ENCODE data around the gene MT1A.
"Not testable (repeated sequence)": the region's sequence is repeated elsewhere in the genome, so short reads cannot be mapped to it uniquely, and the experiment has no call there.

The MT1A gene

DNA sequence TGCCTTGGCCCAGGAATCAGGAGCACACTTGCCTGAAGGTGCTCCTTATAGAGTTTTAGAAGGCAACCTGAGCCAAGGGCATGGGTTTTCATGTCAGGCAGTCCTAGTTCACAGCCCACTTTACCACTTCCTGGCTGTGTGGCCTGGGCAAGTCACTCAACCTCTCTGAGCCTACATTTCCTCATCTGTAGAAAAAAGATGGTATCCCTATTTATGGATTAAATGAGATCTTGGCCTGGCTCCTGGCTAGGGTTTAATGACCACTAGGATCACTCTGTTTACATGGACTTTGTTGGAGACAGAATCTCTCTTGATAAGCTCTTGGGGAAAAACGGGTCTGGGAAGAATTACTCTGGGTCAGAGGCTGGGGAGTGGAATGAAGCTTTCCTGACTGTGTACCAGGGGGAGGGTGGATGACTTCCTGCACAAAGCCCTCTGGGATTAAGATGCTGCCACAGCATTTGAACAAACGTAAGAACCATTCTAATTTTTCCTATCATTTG is 27.8 kb upstream of the MT1A start:
- no peak for DNase-seq

- DNase-seq = no peak
Measured at GRCh38 chr16:56611281-56611833, 27.1 kb upstream of the MT1A start.

DNA sequence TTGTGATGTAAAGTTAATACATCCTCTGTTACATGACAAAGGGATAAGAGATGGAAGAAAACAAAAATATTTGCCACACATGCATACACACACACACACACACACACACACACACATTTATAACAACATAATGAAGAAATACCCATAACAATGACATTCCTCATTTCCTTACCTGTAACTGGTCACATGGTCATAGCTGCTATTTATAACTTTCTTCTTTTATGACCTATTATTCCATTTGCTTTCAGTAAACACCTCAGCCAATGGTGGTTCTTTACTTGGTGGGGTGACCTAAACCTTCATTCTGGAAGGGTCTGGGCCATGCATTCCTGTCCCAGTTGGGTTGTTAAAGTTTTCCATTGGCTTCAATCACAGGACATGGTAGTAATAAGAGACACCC is 24.8 kb upstream of the MT1A start:
- no peak for DNase-seq

- no peak for DNase-seq
Measured at GRCh38 chr16:56614549-56614991, 23.9 kb upstream of the MT1A start.

DNA sequence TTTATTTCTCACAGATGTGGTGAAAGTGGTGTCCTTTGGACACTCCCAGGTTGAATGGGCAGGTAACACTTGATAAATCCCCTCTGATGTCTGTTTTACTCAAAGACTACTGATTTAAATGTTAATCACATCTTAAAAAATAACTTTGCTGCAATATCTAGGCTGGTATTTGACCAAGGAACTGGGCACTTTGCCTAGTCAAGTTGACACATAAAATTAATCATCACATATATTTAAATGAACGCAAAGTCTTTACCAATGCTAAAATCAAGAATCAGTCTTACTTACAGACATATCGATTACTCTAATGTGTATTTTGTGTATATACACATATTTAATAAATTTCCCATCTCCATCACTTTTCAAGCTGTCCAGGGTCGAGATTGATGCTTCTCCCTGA is 23.1 kb upstream of the MT1A start:
- DNase-seq = no peak

GRCh38 chr16:56616608-56617211 is 21.8 kb upstream of the MT1A start:
- no peak for DNase-seq

- peak; percentile 38 for DNase-seq
Measured at GRCh38 chr16:56617212-56618085, 21.0 kb upstream of the MT1A start.

- no peak for DNase-seq
Measured at GRCh38 chr16:56618138-56618537, 20.3 kb upstream of the MT1A start.

- DNase-seq = no peak
Measured at GRCh38 chr16:56620339-56620897, 18.0 kb upstream of the MT1A start.

- DNase-seq = not testable (repeated sequence)
Measured at GRCh38 chr16:56621665-56622445, 16.6 kb upstream of the MT1A start.

- DNase-seq = not testable (repeated sequence)
Measured at GRCh38 chr16:56623184-56623583, 15.3 kb upstream of the MT1A start.

DNA sequence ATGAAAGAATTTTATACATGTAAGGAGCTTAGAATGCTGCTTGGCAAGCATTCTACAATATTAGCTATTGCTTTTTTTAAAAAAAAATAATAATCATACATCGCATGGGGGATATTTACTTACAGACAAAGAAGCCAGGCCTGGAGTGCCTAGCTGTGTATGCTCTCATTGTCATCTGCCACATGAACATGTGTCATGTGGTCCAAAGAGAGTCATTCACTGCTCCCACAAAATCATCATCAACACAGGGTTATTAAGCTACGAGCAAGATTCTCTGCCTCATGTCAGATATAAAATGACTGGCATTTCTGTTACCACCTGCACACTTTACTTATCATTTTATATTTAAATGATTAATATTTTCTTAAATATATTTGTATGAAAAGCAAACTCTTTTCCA is 14.8 kb upstream of the MT1A start:
- no peak for DNase-seq

GRCh38 chr16:56625140-56625942 is 13.1 kb upstream of the MT1A start, which contains the start of gene MT1E:
MT1E (plus strand) TSS chr16:56625781; CDS start chr16:56625852, 71 bp downstream.
- DNase-seq = no peak

DNA sequence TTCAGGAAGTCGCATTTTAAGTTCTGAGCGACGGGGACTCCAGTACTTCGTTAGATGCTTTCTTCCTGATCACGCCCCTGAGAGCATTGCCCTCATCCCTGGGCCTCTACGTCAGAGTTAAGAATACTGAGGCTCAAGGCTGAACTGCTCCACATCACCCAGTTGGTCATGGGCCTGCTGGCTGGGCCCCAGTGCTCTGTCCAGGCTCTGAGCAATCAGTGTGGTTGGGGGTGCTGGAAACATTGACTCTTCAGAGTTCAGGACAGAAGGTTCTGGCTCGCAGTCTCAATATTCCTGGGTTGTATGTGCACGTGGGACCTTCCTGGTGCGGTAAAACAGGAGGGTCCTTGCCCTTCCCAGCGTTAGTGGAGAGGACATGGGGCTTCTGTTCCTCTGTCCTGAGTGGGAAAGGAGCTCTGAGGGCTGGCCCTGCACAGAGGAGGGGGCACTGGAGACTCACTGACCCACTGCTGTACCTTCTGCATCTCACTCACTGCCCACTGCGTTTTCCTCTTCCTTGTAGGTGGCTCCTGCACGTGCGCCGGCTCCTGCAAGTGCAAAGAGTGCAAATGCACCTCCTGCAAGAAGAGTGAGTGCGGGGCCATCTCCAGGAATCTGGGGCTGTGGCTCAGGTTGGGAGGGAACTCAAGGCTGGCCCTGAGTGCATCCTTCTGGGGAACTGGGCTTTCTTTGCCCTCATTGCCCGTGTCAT is 12.4 kb upstream of the MT1A start:
- DNase-seq = no peak

DNA sequence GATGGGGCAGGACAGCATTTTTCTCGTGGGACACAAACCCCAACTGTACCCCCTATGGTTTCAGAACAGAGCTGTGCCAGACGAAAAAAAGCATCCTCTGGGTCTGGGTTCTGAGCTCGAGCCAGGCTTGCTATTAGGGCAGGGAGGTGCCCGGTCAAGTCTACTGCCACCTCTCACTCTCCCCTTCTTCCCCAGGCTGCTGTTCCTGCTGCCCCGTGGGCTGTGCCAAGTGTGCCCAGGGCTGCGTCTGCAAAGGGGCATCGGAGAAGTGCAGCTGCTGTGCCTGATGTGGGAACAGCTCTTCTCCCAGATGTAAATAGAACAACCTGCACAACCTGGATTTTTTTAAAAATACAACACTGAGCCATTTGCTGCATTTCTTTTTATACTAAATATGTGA is 11.8 kb upstream of the MT1A start:
- no peak for DNase-seq

GRCh38 chr16:56628486-56629350 is 9.7 kb upstream of the MT1A start:
- DNase-seq = no peak

GRCh38 chr16:56629531-56629930 is 8.9 kb upstream of the MT1A start:
- no peak for DNase-seq

DNA sequence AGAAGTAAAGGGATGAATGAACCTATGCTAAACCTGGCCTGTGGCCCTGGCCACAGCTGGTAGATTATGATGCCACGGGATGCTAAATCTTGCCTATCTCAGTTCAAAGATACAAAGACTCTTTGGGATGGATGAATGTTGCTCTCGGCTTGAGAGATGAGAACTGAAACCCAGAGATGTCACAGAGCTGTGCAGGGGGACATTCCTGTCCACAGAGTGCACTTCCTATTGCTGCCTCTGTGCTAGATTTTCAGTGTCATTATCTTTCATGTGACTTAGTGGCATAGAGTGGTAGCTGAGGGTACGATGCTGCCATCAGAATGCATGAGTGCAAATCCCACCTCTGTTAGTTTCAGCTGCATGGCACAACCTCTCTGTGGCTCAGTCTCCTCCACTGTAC is 8.3 kb upstream of the MT1A start:
- DNase-seq = no peak

GRCh38 chr16:56631197-56631596 is 7.3 kb upstream of the MT1A start:
- no peak for DNase-seq

DNA sequence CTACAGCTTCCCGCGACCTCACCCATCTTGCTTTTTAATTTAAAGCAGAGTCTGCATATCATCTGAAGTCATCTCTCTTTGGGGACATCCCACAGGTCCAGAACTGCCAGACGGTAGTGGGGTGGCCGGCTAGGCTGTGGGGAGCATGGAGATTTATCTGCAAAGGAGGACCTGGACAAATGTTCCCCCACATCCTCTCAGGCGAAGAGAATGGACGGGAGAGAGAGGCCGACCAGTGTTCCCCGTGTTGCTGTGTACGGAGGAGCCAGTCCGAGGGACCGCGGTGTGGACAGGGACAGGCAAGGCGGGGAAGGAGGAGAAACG is 6.7 kb upstream of the MT1A start:
- no peak for DNase-seq
